GM19397 (cell line): ENCODE results near the gene LCAT.
"Not testable (repeated sequence)": the region's sequence is repeated elsewhere in the genome, so short reads cannot be mapped to it uniquely, and the experiment has no call there.

Experiments used
- ATAC-seq: cut with Tn5 transposase; IDR thresholded peaks from one replicate; pipeline ENCODE4 v1.9.1; 2021; ENCODE audit warnings: mild to moderate bottlenecking, moderate library complexity; ENCODE audit not compliant: unreplicated experiment

LCAT gene

GRCh38 chr16:67950335-67950843 is 6.5 kb upstream of the LCAT start:
- no peak for ATAC-seq

GRCh38 chr16:67949645-67950044 is 5.7 kb upstream of the LCAT start:
- no peak for ATAC-seq

GRCh38 chr16:67948015-67948414 is 4.1 kb upstream of the LCAT start:
- ATAC-seq = no peak

GRCh38 chr16:67946966-67947558 is 3.1 kb upstream of the LCAT start:
- no peak for ATAC-seq

GRCh38 chr16:67946128-67946569 is 2.2 kb upstream of the LCAT start:
- ATAC-seq = no peak

- ATAC-seq = no peak
Measured at GRCh38 chr16:67945392-67945933, 1.5 kb upstream of the LCAT start.

- ATAC-seq = no peak
Measured at GRCh38 chr16:67944690-67945391, 921 bp upstream of the LCAT start.

- no peak for ATAC-seq
Measured at GRCh38 chr16:67943256-67943618, 683 bp downstream of the LCAT start.

GRCh38 chr16:67942510-67943255 is 1.2 kb downstream of the LCAT start:
- ATAC-seq = no peak

- ATAC-seq = no peak
Measured at GRCh38 chr16:67942200-67942509, 1.8 kb downstream of the LCAT start.

- ATAC-seq = no peak
Measured at GRCh38 chr16:67941469-67942199, 2.3 kb downstream of the LCAT start.

- no peak for ATAC-seq
Measured at GRCh38 chr16:67940446-67941089, 3.4 kb downstream of the LCAT start.

- no peak for ATAC-seq
Measured at GRCh38 chr16:67939507-67940445, 4.1 kb downstream of the LCAT start.

GRCh38 chr16:67937713-67938112 is 6.2 kb downstream of the LCAT start:
- ATAC-seq = not testable (repeated sequence)

GRCh38 chr16:67936880-67937605 is 6.9 kb downstream of the LCAT start:
- peak; percentile 55 for ATAC-seq

- ATAC-seq = peak; percentile 7
Measured at GRCh38 chr16:67936124-67936879, 7.6 kb downstream of the LCAT start, which contains the start of gene PSMB10. Gene PSMB10 (minus strand): TSS chr16:67936850. CDS start chr16:67936749, 101 bp downstream.

- peak; percentile 83 for ATAC-seq
Measured at GRCh38 chr16:67935402-67936123, 8.4 kb downstream of the LCAT start.
